ENCODE measurements around the gene JARID2.
A peak's percentile ranks its signal among the peaks of the same experiment; 100 is the strongest.

JARID2 gene

DNA sequence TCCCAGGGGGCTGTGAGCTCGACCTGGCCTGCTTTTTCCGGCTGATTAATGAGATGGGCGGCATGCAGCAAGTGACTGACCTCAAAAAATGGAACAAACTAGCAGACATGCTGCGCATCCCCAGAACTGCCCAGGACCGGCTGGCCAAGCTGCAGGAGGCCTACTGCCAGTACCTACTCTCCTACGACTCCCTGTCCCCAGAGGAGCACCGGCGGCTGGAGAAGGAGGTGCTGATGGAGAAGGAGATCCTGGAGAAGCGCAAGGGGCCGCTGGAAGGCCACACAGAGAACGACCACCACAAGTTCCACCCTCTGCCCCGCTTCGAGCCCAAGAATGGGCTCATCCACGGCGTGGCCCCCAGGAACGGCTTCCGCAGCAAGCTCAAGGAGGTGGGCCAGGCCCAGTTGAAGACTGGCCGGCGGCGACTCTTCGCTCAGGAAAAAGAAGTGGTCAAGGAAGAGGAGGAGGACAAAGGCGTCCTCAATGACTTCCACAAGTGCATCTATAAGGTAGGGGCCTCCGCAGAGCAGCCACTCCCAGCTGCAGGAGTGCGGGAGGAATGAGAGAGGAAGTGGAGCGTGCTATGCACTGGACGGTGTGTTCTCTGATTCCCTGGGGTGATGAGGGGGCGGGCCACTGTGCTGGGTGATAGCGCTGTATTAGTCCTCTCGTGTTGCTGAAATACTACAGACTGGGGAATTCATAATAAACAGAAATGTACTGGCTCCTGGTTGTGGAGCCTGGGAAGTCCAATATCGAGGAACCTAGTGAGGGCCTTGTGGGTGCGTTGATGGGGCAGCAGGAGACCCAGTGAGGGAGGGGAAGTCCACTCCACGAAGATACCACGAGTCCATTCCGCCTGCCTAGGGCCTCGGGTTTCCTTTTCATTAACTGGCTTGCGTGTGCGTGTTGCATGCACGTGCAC is 255.3 kb downstream of the JARID2 start:
- DNase-seq, result peak; percentile 56

GRCh38 chr6:15501826-15502445 is 256.1 kb downstream of the JARID2 start:
- no peak for DNase-seq

GRCh38 chr6:15502446-15503345 is 256.8 kb downstream of the JARID2 start:
- no peak for DNase-seq

DNA sequence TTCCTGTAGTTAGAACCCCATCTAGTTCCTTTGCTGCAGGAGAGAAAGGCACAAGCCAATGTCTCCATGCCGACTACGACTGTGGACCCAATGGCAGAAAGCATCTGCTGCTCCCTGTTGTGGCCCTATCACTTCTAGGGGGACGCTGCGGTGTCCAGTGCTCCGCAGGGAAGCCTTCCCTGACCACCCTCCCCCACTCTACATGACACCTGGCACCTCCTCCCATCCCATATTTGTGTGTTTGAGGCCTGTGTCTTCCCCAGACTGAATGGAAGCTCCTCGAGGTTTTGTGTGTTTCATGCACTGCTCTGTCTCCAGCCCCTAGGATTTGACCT is 257.4 kb downstream of the JARID2 start:
- DNase-seq, result no peak

DNA sequence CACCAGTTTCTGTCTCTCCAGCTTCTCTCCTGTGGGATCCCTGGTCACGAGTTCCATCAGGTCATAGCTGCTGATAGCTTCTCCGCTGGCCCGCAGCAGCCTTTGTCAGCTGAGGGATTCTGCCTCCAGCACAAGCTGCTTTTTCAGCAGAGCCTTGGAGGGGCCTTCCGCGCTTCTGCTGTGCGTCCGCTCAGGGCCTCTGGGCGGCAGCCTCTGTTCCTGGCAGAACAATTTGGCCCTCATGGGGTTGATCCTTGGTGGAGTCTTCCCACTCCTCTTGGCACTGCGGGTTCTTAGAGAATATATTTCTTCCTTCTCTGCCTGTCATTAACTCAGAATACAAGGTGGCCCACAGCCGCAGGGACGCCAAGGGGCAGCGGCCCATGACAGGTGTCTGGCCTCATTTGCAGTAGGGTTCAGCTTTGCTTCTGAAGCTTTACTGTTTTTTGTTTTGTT is 258.2 kb downstream of the JARID2 start:
- no peak for DNase-seq

DNA sequence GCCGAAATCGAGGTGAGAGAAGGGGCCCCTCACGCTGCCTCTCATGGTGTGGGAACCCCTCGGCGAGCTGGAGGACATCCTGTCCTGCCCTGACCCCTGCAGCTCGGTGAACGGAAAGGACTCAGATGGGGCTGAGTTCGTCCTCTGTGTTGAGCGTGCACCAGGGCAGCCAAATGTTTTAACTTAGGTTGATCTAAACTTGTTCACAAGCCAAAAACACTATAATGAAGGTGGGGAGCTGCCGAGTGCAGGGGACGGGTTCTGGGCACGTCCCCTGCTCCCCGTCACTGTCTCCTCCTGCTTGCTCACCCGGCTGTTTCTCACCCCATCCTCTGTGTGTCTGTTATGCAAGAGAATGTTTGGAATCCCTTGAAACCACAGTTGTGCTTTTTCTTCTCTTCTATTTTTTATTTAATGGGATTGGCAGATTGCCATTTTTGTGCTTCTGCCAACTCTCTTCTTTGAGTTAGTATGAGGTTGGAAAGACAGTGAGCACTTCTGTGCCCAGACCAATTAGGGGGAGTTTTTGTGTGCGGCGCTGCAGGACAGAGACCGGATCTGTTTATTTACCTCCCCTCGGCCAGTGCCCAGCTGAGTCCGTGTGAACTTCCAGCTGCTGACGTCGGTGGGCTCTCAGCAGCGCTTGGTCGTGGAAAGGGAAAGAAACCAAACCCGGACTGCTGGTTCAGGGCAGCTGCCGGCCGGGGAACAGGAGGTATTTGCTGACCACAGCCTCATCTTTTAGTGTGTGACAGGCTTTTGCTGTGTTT is 258.9 kb downstream of the JARID2 start:
- DNase-seq, result peak; percentile 63

GRCh38 chr6:15505463-15505918 is 259.6 kb downstream of the JARID2 start:
- no peak for DNase-seq

GRCh38 chr6:15506066-15506465 is 260.2 kb downstream of the JARID2 start:
- no peak for DNase-seq

DNA sequence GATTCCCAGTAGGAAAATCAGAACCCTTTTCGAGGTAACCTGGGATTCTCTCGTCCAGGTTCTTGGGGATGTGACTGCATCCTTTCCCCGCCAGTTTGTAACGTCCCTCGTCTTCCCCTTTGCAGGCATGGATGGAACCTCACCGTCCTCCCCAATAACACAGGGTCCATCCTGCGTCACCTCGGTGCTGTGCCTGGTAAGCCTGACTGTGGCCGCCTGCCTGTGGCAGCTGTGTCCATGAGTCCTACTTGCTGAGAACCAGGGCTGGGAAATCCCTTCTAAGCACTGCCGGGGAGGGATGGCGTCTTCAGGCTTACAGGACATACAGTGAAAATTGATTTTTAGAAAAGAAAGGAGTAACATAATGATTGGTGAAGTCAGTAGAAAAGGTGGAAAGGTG is 261.4 kb downstream of the JARID2 start:
- no peak for DNase-seq

DNA sequence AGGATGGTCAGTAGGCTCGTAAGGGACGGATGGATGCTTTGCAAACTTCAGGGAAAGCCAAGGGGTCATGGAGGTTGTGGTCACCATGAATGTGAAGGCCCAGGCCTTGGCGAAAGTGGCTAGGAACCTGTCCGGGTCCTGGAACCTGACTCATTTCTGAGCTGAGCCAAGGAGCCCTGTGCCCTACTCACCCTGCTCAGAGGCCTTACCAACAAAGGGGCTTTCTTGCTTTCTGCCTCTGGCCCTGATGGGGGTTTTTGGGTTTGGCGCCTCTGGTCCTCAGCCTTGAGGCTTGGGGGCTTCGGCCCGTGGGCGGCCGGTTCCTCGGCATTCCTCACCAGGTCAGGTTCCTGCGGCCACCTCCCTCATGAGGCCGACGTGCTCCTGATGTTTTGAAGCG is 261.9 kb downstream of the JARID2 start:
- DNase-seq, result no peak

DNA sequence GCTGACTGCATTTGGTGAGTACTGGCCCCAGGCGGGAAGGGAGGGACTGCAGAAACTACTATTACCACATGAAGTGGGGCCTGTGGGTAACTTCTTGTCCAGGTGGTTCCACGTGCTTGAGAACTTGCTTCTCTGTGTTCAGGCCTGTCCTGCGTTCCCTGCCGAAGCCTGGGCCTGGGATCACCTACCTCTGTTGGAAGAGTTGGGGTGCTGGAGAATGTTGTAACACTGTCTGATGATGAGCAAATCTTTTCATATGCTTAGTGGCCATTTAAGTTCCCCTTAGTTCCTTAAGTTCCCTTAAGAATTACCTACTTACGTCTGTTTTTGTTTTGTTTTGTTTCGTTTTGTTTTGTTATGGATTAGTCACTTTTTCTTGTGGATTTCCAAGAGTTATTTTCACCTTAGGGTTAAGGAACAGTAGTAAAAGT is 262.6 kb downstream of the JARID2 start:
- DNase-seq, result no peak

GRCh38 chr6:15508931-15509330 is 263.1 kb downstream of the JARID2 start:
- no peak for DNase-seq

DNA sequence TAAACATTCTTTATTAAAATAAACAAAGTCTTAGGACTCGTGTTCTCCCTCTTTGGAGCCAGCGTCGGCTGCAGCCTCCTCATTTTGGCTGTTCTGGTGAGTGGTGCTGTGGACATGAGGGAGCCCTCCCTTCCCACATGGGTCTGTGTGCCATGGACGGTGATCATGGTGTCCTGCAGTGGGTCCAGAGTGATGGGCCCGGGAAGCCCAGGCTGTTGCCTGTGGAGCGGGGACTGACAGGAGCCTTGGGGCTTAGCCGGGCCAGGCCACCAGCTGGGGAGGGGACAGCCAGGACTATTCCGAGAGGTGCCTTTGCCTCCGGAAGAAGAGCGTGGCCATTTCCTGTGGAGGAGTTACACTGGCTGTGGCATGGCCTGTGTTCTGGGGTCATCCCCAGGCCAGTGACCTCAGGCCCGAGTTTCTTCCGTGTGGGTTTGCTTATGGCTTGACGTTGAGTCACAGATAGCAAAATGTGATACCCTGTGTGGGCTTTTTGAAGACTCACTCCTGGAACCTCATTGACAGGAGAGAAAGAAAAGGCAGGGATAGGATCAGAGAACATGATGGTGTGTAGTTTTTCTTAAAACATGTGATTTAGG is 263.6 kb downstream of the JARID2 start:
- no peak for DNase-seq

DNA sequence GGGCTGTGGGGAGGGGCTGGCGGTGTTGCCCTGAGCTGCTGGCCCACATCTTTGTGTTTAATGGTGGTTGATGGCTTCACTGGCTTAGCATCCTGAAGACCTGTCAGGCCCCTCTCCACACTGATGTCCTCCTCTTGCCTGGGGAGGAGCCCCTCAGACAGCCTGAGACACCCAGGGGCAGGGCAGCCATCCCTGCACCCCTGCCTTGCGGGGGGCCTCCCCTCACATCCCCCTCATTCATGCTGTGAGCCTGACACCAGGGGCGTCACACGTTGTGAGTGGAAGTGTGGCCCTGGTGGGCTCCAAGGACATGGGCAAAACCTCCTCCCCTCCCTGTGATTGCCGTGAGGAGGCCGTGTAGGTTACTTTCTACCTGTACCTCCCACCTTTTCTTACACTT is 264.3 kb downstream of the JARID2 start:
- no peak for DNase-seq

DNA sequence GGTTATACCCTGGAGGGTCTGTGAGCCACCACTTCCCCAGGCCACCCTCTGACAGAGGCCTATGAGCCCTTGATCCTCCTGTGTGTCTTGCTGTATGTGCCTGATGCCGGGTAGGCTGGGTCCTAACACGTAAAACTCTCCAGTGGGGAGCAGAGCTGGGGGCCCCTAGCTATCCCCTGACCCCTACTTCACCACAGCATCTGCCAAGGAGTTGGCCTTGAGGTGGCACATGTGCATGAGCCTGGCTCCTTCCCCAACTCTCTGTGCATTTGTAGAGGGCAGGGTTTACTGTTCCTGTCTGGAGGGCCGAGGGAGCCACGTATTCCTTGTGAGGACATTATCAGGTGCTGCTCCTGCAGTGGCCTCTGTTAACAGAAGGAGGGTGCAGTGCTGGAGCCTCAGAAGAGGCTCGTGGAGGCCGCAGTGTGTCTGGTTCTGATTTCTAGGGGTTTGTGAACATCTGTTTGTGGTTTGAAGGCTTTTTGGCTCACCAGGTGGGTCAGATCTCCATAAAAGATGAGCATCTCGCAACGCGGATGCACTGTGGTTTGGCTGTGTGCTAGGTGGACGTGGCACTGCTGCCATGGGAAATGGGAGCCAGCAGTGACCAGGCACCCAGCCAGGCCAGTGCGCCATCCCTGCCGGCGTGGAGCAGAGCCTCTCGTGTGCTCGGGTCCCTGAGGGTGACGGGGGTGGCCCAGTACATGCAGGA is 264.8 kb downstream of the JARID2 start:
- DNase-seq, result no peak

- DNase-seq, result no peak
These were observed 265.6 kb downstream of the JARID2 start for GRCh38 chr6:15511248-15512125.

- DNase-seq, result no peak
These were observed 266.3 kb downstream of the JARID2 start for GRCh38 chr6:15512126-15512525.

- no peak for DNase-seq
These were observed 266.9 kb downstream of the JARID2 start for GRCh38 chr6:15512721-15513120.

DNA sequence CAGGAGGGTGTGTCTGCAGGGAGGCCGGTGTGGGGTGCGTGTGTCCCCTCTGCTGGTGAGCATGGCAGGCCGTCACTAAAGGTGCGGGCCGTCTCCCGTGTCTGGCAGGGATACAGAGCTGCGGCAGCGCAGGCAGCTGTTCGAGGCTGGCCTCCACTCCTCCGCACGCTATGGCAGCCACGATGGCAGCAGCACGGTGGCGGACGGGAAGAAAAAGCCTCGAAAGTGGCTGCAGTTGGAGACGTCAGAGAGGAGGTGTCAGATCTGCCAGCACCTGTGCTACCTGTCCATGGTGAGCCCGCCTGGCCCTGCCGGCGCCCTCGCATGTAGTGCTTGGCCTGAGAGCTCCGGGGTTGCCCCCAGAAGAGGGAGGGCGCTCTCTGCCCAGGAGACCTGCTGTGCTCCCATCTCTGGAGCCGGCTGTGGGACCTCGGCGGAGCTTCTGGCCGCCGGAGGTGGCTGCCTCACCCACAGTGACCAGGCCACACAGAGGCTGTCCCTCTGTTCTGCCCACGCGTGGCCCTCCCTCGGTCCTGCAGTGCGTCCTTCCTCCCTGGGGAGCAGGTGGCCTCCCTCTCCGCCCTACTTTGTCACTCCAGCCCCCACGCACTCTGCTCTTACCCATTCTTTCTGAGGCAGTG is 267.4 kb downstream of the JARID2 start:
- no peak for DNase-seq

Data from NCI-H510A treated with DMSO at 0.1 percent for 48 hours (cell line).